Fibroblast of skin of left biceps (primary cell): ENCODE results near the gene NPW.
"Not testable (repeated sequence)": the region's sequence is repeated elsewhere in the genome, so short reads cannot be mapped to it uniquely, and the experiment has no call there.

Source experiments
- DNase-seq, 2 experiments: peaks; one replicate each; pipeline ENCODE4 v3.0.0-alpha.2; 2013; ENCODE audit warnings: low read depth in 2 of 2

NPW gene

GRCh38 chr16:2002406-2003230, 17.0 kb upstream of the NPW start:
- no peak for DNase-seq

GRCh38 chr16:2003231-2003826, 16.3 kb upstream of the NPW start:
- DNase-seq: no peak

GRCh38 chr16:2003827-2004641, 15.6 kb upstream of the NPW start:
- peak in 1 of 2 experiments; percentile 21 for DNase-seq

- DNase-seq: no peak
Observed at GRCh38 chr16:2004795-2005517, 14.6 kb upstream of the NPW start.

- DNase-seq: no peak
Observed at GRCh38 chr16:2005646-2006045, 13.9 kb upstream of the NPW start.

GRCh38 chr16:2006317-2006716, 13.3 kb upstream of the NPW start:
- DNase-seq: no peak

- DNase-seq: no peak
Observed at GRCh38 chr16:2007081-2007836, 12.3 kb upstream of the NPW start.

GRCh38 chr16:2008009-2008526, 11.5 kb upstream of the NPW start:
- no peak for DNase-seq

- DNase-seq: no peak
Observed at GRCh38 chr16:2008631-2009163, 10.9 kb upstream of the NPW start.

- no peak for DNase-seq
Observed at GRCh38 chr16:2009164-2009711, 10.3 kb upstream of the NPW start.

- DNase-seq: peak; percentile 66 to 68
Observed at GRCh38 chr16:2009791-2010510, 9.6 kb upstream of the NPW start, which contains the start of gene ZNF598. ZNF598 (minus strand) TSS chr16:2009821.

GRCh38 chr16:2011726-2012125, 7.9 kb upstream of the NPW start:
- DNase-seq: not testable (repeated sequence)

GRCh38 chr16:2013527-2013926, 6.1 kb upstream of the NPW start:
- no peak for DNase-seq

GRCh38 chr16:2015117-2015946, 4.3 kb upstream of the NPW start:
- no peak for DNase-seq

- DNase-seq: no peak
Observed at GRCh38 chr16:2015947-2016208, 3.7 kb upstream of the NPW start.

- DNase-seq: no peak
Observed at GRCh38 chr16:2016407-2016922, 3.1 kb upstream of the NPW start.

GRCh38 chr16:2019921-2020831, 591 bp downstream of the NPW start:
- DNase-seq: no peak

GRCh38 chr16:2022723-2023091, 3.1 kb downstream of the NPW start:
- no peak for DNase-seq
